IMR-90 (cell line): Measurements from ENCODE around the gene LYRM7. TPM values are rescaled to one million over a fixed set of nuclear protein-coding genes. Genes with fewer than 3 reads are reported as not detected.

Source experiments
- ATAC-seq: fragments of 200-7000 bp; cut with Tn5 transposase; 2 replicates; pipeline ENCODE4 v1.9.1; 2020; ENCODE audit warnings: low read depth, mild to moderate bottlenecking, moderate library complexity
- BruUV-seq: library from RNA; stranded (reverse); fragments of 400-500 nt; replicated peaks from 2 replicates; lab custom pipeline; 2021; lab: Mats Ljungman, UMichigan
- CTCF ChIA-PET: fragments of 300-600 bp; formaldehyde crosslinking; extraction: SDS; loops from one replicate; lab custom pipeline; 2021; ENCODE audit warnings: antibody characterized with exemption; lab: Yijun Ruan, JAX
- POLR2A ChIA-PET: fragments of 300-600 bp; sonication (Branson Sonifier 250); formaldehyde crosslinking; loops from one replicate; lab custom pipeline; 2022; ENCODE audit warnings: antibody characterized with exemption; ENCODE audit not compliant: unreplicated experiment; lab: Charles Lee
- DNase-seq: peaks from one replicate; pipeline ENCODE4 v3.0.0; 2013
- H2AFZ ChIP-seq: replicated peaks from 2 replicates; pipeline ENCODE3; 2013; ENCODE audit warnings: low read length, mild to moderate bottlenecking; ENCODE audit not compliant: poor library complexity
- H2AK5ac ChIP-seq: 2 replicates; pipeline ENCODE4 v1.6.1; 2013; ENCODE audit warnings: low read depth, low read length, inconsistent platforms
- H2AK9ac ChIP-seq: replicated peaks from 2 replicates; pipeline ENCODE3; 2013; ENCODE audit warnings: mild to moderate bottlenecking, low read depth, low read length, moderate library complexity; ENCODE audit not compliant: poor library complexity
- H2BK120ac ChIP-seq: 2 replicates; pipeline ENCODE4 v1.6.1; 2013; ENCODE audit warnings: low read depth, low read length, inconsistent platforms
- H2BK15ac ChIP-seq: 3 replicates; pipeline ENCODE4 v1.6.1; 2013; ENCODE audit warnings: low read depth, low read length, inconsistent platforms
- H2BK20ac ChIP-seq: 2 replicates; pipeline ENCODE4 v1.6.1; 2013; ENCODE audit warnings: low read depth, mild to moderate bottlenecking, inconsistent platforms, low read length, moderate library complexity
- H2BK5ac ChIP-seq: 2 replicates; pipeline ENCODE4 v1.6.1; 2013; ENCODE audit warnings: mild to moderate bottlenecking, low read depth, low read length, inconsistent platforms; ENCODE audit not compliant: poor library complexity, severe bottlenecking
- H3K14ac ChIP-seq: replicated peaks from 2 replicates; pipeline ENCODE4 v1.6.1; 2013; ENCODE audit warnings: low read depth, low read length, inconsistent platforms
- H3K18ac ChIP-seq: 2 replicates; pipeline ENCODE4 v1.6.1; 2013; ENCODE audit warnings: low read depth, low read length, control low read depth
- H3K23ac ChIP-seq: 2 replicates; pipeline ENCODE4 v1.6.1; 2013; ENCODE audit warnings: low read depth, low read length, inconsistent platforms
- H3K27ac ChIP-seq: 2 replicates; pipeline ENCODE4 v1.5.1; 2013; ENCODE audit warnings: mild to moderate bottlenecking, control low read depth, low read length; ENCODE audit not compliant: insufficient read depth
- H3K27me3 ChIP-seq: 2 replicates; pipeline ENCODE4 v1.6.1; 2013; ENCODE audit warnings: low read length; ENCODE audit not compliant: control insufficient read depth, insufficient read depth
- H3K36me3 ChIP-seq: 2 replicates; pipeline ENCODE4 v1.6.1; 2013; ENCODE audit warnings: low read length, mixed read lengths; ENCODE audit not compliant: control insufficient read depth, insufficient read depth
- H3K4ac ChIP-seq: 2 replicates; pipeline ENCODE4 v1.6.1; 2013; ENCODE audit warnings: low read depth, low read length, inconsistent platforms
- H3K4me1 ChIP-seq: 2 replicates; pipeline ENCODE4 v1.6.1; 2013; ENCODE audit warnings: low read length, mixed read lengths; ENCODE audit not compliant: control insufficient read depth, insufficient read depth
- H3K4me2 ChIP-seq: 2 replicates; pipeline ENCODE4 v1.6.1; 2013; ENCODE audit warnings: low read depth, mild to moderate bottlenecking, control low read depth, low read length, moderate library complexity
- H3K4me3 ChIP-seq: 2 replicates; pipeline ENCODE4 v1.5.1; 2013; ENCODE audit warnings: low read depth, mild to moderate bottlenecking, control low read depth, low read length, moderate library complexity; ENCODE audit not compliant: insufficient read depth
- H3K56ac ChIP-seq: 2 replicates; pipeline ENCODE4 v1.6.1; 2013; ENCODE audit warnings: low read length, inconsistent platforms; ENCODE audit not compliant: insufficient read depth; ENCODE audit errors: extremely low read depth
- H3K79me1 ChIP-seq, 2 experiments: 2 replicates each; pipeline ENCODE4 v1.6.1; 2013; ENCODE audit warnings: low read length in 2 of 2, inconsistent platforms in 1 of 2, low read depth in 1 of 2
- H3K9ac ChIP-seq: 2 replicates; pipeline ENCODE4 v1.6.1; 2013; ENCODE audit warnings: low read depth, low read length, control low read depth
- H3K9me1 ChIP-seq: 2 replicates; pipeline ENCODE4 v1.6.1; 2013; ENCODE audit warnings: low read length, inconsistent platforms; ENCODE audit not compliant: insufficient read depth
- H3K9me3 ChIP-seq: 2 replicates; pipeline ENCODE4 v1.6.1; 2013; ENCODE audit warnings: low read length; ENCODE audit not compliant: control insufficient read depth, insufficient read depth
- H4K20me1 ChIP-seq: 2 replicates; pipeline ENCODE4 v1.6.1; 2013; ENCODE audit warnings: low read length, inconsistent platforms; ENCODE audit not compliant: insufficient read depth
- H4K5ac ChIP-seq: 2 replicates; pipeline ENCODE4 v1.6.1; 2013; ENCODE audit warnings: mild to moderate bottlenecking, low read depth, low read length, control low read depth
- H4K8ac ChIP-seq, 2 experiments: 2 replicates each; pipeline ENCODE4 v1.6.1; 2013; ENCODE audit warnings: low read depth in 2 of 2, low read length in 2 of 2, control low read depth in 1 of 2, inconsistent platforms in 1 of 2
- H4K91ac ChIP-seq: 2 replicates; pipeline ENCODE4 v1.6.1; 2013; ENCODE audit warnings: low read depth, low read length, inconsistent platforms; ENCODE audit not compliant: insufficient read depth
- MAFK ChIP-seq: IDR thresholded peaks from 2 replicates; pipeline ENCODE4 v1.6.1; 2012; ENCODE audit warnings: low read depth, low read length, improper control_type of control experiment
- dilution Hi-C: fragments of 300-500 bp; cut with HindIII; formaldehyde crosslinking; loops from one replicate; pipeline ENCODE4 v1.14.3; 2018; ENCODE audit warnings: low sequenced_read_pairs; ENCODE audit not compliant: unreplicated experiment
- in situ Hi-C: fragments of 300-500 bp; cut with MboI; formaldehyde crosslinking; loops from 3 replicates; pipeline ENCODE4 v1.14.3; 2019; ENCODE audit warnings: low sequenced_read_pairs, inconsistent platforms, mixed read lengths
- intact Hi-C: fragments of 100-400 bp; cut with micrococcal nuclease; formaldehyde crosslinking; loops from 2 replicates; pipeline ENCODE4 v1.10.0; 2022
- polyA plus RNA-seq, 3 experiments: library from polyadenylated mRNA; depleted of rRNA; stranded (reverse); fragments of >200 nt; gene quantifications; 2 replicates each; pipeline ENCODE4 v1.2.3, GENCODE V29; 2012; ENCODE audit warnings: low replicate concordance in 1 of 3
- total RNA-seq: library from RNA; depleted of rRNA; stranded (reverse); fragments of >200 nt; gene quantifications from 2 replicates; pipeline ENCODE4 v1.2.3, GENCODE V29; 2012

The LYRM7 gene
- total and polyA plus RNA-seq, 2 of the 4 experiments (the other 2 are of a cell fraction) = 2.5 to 3.4 TPM

- Histone ChIP-seq H3K56ac (no peak overlapping the region), H3K27me3 (no peaks in the 10 kb centered on the region), H3K36me3 (no peaks in the 10 kb centered on the region), H3K4me2 (no peak overlapping the region), H2AK9ac (no peak overlapping the region), H4K20me1 (no peaks in the 10 kb centered on the region), H2BK5ac (no peak overlapping the region), H2AK5ac (no peak overlapping the region), H3K9ac (no peak overlapping the region), H4K5ac (no peak overlapping the region), H3K4me1 (peaks cover 2% of the 10 kb centered on the region), H3K9me3 (no peaks in the 10 kb centered on the region), H4K8ac (no peak overlapping the region), H3K18ac (no peak overlapping the region), H2BK20ac (no peak overlapping the region), H3K79me1 (no peaks in the 10 kb centered on the region), H2AFZ (no peak overlapping the region), H4K91ac (no peak overlapping the region), H3K14ac (no peak overlapping the region), H3K4me3 (no peak overlapping the region), H3K23ac (no peak overlapping the region), H3K9me1 (no peaks in the 10 kb centered on the region), H2BK15ac (no peak overlapping the region), H3K27ac (no peak overlapping the region), H3K4ac (no peak overlapping the region), H2BK120ac (no peak overlapping the region)
- ChIA-PET CTCF (no interaction called here), POLR2A (no interaction called here)
- no peak for TF ChIP-seq MAFK
- no peak for DNase-seq
- dilution Hi-C loops (no loop called here), intact Hi-C loops (no loop called here), in situ Hi-C loops (no loop called here)
- BruUV-seq = no TSS peak
- no peak for ATAC-seq
Measured at GRCh38 chr5:131210151-131210510, 39.4 kb downstream of the LYRM7 start.
